ENCODE data around the gene ATP2C1. TPM values are rescaled to one million over a fixed set of nuclear protein-coding genes. Genes with fewer than 3 reads are reported as not detected.

ATP2C1 gene
- total and polyA plus RNA-seq, 2 experiments from 2014 or later, result 28.1 to 75.7 TPM

GRCh38 chr3:130991126-130991525 is 97.2 kb downstream of the ATP2C1 start:
- Mint-ChIP-seq H3K9me3 (no peaks in the 10 kb centered on the region), H3K36me3 (ENCODE audit: low read depth) (peaks cover 11% of the 10 kb centered on the region), H3K27ac (peak overlapping the region; percentile 2; the same call in 1 of the 2 replicates), H3K27me3 (ENCODE audit: insufficient read depth, low read depth, poor library complexity) (no peaks in the 10 kb centered on the region), H3K4me3 (no peak overlapping the region), H3K4me1 (peaks cover 5% of the 10 kb centered on the region; the same call in 2 of the 3 replicates)
- TF ChIP-seq JUNB (IDR thresholded peaks at IDR 0.05; ENCODE audit: unreplicated experiment) (no peak), POLR2AphosphoS5 (IDR thresholded peaks at IDR 0.05; ENCODE audit: low read depth) (no peak), ZNF331 (CRISPR knock-in tag; IDR thresholded peaks at IDR 0.05; ENCODE audit: low read depth) (no peak), EZH2phosphoT487 (IDR thresholded peaks at IDR 0.05; ENCODE audit: unreplicated experiment) (no peak), CREB1 (CRISPR knock-in tag; IDR thresholded peaks at IDR 0.05; ENCODE audit: low read depth) (no peak), STAT1 (IDR thresholded peaks at IDR 0.05; ENCODE audit: unreplicated experiment) (no peak), NANOG (IDR thresholded peaks at IDR 0.05; ENCODE audit: borderline replicate concordance) (no peak)
- TF ChIP-seq, protein P1, sequence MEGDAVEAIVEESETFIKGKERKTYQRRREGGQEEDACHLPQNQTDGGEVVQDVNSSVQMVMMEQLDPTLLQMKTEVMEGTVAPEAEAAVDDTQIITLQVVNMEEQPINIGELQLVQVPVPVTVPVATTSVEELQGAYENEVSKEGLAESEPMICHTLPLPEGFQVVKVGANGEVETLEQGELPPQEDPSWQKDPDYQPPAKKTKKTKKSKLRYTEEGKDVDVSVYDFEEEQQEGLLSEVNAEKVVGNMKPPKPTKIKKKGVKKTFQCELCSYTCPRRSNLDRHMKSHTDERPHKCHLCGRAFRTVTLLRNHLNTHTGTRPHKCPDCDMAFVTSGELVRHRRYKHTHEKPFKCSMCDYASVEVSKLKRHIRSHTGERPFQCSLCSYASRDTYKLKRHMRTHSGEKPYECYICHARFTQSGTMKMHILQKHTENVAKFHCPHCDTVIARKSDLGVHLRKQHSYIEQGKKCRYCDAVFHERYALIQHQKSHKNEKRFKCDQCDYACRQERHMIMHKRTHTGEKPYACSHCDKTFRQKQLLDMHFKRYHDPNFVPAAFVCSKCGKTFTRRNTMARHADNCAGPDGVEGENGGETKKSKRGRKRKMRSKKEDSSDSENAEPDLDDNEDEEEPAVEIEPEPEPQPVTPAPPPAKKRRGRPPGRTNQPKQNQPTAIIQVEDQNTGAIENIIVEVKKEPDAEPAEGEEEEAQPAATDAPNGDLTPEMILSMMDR (conservative IDR thresholded peaks at IDR 0.05; ENCODE audit: low read depth in 2 of 2), result no peak
- ATAC-seq (no peak), DNase-seq (ENCODE audit: low spot score) (no peak)
- Histone ChIP-seq H2AFZ (no peak overlapping the region), H3K79me2 (replicated peaks; ENCODE audit: insufficient read depth) (no peaks in the 10 kb centered on the region), H3K4me3 (no peak overlapping the region), H3K4me1 (ENCODE audit: insufficient read depth) (no peaks in the 10 kb centered on the region), H4K20me1 (replicated peaks; ENCODE audit: insufficient read depth) (no peaks in the 10 kb centered on the region), H3K27ac (ENCODE audit: low read depth) (no peak overlapping the region), H3K9me2 (ENCODE audit: insufficient read depth) (no peaks in the 10 kb centered on the region), H3K27me3 (ENCODE audit: insufficient read depth) (no peaks in the 10 kb centered on the region), H3F3A (replicated peaks; ENCODE audit: low read depth) (no peaks in the 10 kb centered on the region), H3K36me3 (ENCODE audit: insufficient read depth) (0 out of 2 replicates have a peak, but pooled peaks cover 5% of the 10 kb centered on the region), H3K4me2 (no peak overlapping the region)

- no peak overlapping the region for H2AFZ ChIP-seq
- H3K27me3 ChIP-seq (ENCODE audit: insufficient read depth), result no peaks in the 10 kb centered on the region
- no peaks in the 10 kb centered on the region for H3K9me2 ChIP-seq (ENCODE audit: insufficient read depth)
- peaks cover 5% of the 10 kb centered on the region; the same call in 2 of the 3 replicates for H3K4me1 Mint-ChIP-seq
- H3K36me3 ChIP-seq (ENCODE audit: insufficient read depth), result 0 out of 2 replicates have a peak, but pooled peaks cover 5% of the 10 kb centered on the region
- no peaks in the 10 kb centered on the region for H3K27me3 Mint-ChIP-seq (ENCODE audit: insufficient read depth, low read depth, poor library complexity)
- no peaks in the 10 kb centered on the region for H3K9me3 Mint-ChIP-seq
- H3K79me2 ChIP-seq (replicated peaks; ENCODE audit: insufficient read depth), result no peaks in the 10 kb centered on the region
- H3K4me1 ChIP-seq (ENCODE audit: insufficient read depth), result no peaks in the 10 kb centered on the region
- no peak overlapping the region for H3K27ac ChIP-seq (ENCODE audit: low read depth)
- no peak overlapping the region for H3K4me3 Mint-ChIP-seq
- H3K27ac Mint-ChIP-seq, result no peak overlapping the region
- peaks cover 11% of the 10 kb centered on the region for H3K36me3 Mint-ChIP-seq (ENCODE audit: low read depth)
- DNase-seq (ENCODE audit: low spot score) (no peak), ATAC-seq (no peak)
- H3K4me2 ChIP-seq, result no peak overlapping the region
- no peaks in the 10 kb centered on the region for H3F3A ChIP-seq (replicated peaks; ENCODE audit: low read depth)
- no peaks in the 10 kb centered on the region for H4K20me1 ChIP-seq (replicated peaks; ENCODE audit: insufficient read depth)
- H3K4me3 ChIP-seq, result no peak overlapping the region
- TF ChIP-seq, protein P2, sequence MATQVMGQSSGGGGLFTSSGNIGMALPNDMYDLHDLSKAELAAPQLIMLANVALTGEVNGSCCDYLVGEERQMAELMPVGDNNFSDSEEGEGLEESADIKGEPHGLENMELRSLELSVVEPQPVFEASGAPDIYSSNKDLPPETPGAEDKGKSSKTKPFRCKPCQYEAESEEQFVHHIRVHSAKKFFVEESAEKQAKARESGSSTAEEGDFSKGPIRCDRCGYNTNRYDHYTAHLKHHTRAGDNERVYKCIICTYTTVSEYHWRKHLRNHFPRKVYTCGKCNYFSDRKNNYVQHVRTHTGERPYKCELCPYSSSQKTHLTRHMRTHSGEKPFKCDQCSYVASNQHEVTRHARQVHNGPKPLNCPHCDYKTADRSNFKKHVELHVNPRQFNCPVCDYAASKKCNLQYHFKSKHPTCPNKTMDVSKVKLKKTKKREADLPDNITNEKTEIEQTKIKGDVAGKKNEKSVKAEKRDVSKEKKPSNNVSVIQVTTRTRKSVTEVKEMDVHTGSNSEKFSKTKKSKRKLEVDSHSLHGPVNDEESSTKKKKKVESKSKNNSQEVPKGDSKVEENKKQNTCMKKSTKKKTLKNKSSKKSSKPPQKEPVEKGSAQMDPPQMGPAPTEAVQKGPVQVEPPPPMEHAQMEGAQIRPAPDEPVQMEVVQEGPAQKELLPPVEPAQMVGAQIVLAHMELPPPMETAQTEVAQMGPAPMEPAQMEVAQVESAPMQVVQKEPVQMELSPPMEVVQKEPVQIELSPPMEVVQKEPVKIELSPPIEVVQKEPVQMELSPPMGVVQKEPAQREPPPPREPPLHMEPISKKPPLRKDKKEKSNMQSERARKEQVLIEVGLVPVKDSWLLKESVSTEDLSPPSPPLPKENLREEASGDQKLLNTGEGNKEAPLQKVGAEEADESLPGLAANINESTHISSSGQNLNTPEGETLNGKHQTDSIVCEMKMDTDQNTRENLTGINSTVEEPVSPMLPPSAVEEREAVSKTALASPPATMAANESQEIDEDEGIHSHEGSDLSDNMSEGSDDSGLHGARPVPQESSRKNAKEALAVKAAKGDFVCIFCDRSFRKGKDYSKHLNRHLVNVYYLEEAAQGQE (IDR thresholded peaks at IDR 0.05; ENCODE audit: unreplicated experiment), result no peak
- TF ChIP-seq STAT1 (IDR thresholded peaks at IDR 0.05; ENCODE audit: unreplicated experiment) (no peak), EZH2 (IDR thresholded peaks at IDR 0.05; ENCODE audit: low read depth, unreplicated experiment) (no peak), JUNB (IDR thresholded peaks at IDR 0.05; ENCODE audit: unreplicated experiment) (no peak), NANOG (IDR thresholded peaks at IDR 0.05; ENCODE audit: borderline replicate concordance) (no peak), ZNF331 (CRISPR knock-in tag; IDR thresholded peaks at IDR 0.05; ENCODE audit: low read depth) (no peak), POLR2AphosphoS5 (IDR thresholded peaks at IDR 0.05; ENCODE audit: low read depth) (no peak), EZH2phosphoT487 (IDR thresholded peaks at IDR 0.05; ENCODE audit: unreplicated experiment) (no peak), ZNF114 (CRISPR knock-in tag; IDR thresholded peaks at IDR 0.05) (no peak), CREB1 (CRISPR knock-in tag; IDR thresholded peaks at IDR 0.05; ENCODE audit: low read depth) (no peak)
- TF ChIP-seq, protein P3, sequence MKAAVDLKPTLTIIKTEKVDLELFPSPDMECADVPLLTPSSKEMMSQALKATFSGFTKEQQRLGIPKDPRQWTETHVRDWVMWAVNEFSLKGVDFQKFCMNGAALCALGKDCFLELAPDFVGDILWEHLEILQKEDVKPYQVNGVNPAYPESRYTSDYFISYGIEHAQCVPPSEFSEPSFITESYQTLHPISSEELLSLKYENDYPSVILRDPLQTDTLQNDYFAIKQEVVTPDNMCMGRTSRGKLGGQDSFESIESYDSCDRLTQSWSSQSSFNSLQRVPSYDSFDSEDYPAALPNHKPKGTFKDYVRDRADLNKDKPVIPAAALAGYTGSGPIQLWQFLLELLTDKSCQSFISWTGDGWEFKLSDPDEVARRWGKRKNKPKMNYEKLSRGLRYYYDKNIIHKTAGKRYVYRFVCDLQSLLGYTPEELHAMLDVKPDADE (IDR thresholded peaks at IDR 0.05), result no peak
- TF ChIP-seq, protein P1 (conservative IDR thresholded peaks at IDR 0.05; ENCODE audit: low read depth in 2 of 2), result no peak
Observed at GRCh38 chr3:130992344-130992743, 98.5 kb downstream of the ATP2C1 start.

Data from GM23338 (cell line).